NCI-H146 treated with DMSO at 0.1 percent for 48 hours (cell line): Measurements from ENCODE around the gene CCDC71.

ENCODE experiments used
- DNase-seq: peaks from one replicate; lab custom pipeline; 2025; ENCODE audit not compliant: unreplicated experiment; lab: John Stamatoyannopoulos, UW

Gene CCDC71

GRCh38 chr3:49132437-49133225, 33.5 kb downstream of the CCDC71 start, which contains the start of gene LAMB2:
Gene LAMB2, minus strand, starts transcription at chr3:49133050. Its CDS starts 183 bp downstream, at chr3:49132867.
- DNase-seq = peak; percentile 9

GRCh38 chr3:49132073-49132436, 34.1 kb downstream of the CCDC71 start:
- DNase-seq = no peak

GRCh38 chr3:49131576-49131975, 34.6 kb downstream of the CCDC71 start:
- DNase-seq = no peak

GRCh38 chr3:49131040-49131439, 35.1 kb downstream of the CCDC71 start:
- DNase-seq = no peak

GRCh38 chr3:49124991-49125670, 41.0 kb downstream of the CCDC71 start:
- no peak for DNase-seq

- no peak for DNase-seq
Measured at GRCh38 chr3:49124203-49124602, 41.9 kb downstream of the CCDC71 start.

GRCh38 chr3:49123687-49124086, 42.4 kb downstream of the CCDC71 start:
- DNase-seq = no peak

GRCh38 chr3:49122886-49123545, 43.1 kb downstream of the CCDC71 start:
- no peak for DNase-seq

- DNase-seq = no peak
Measured at GRCh38 chr3:49122451-49122850, 43.7 kb downstream of the CCDC71 start.

GRCh38 chr3:49122022-49122421, 44.1 kb downstream of the CCDC71 start:
- DNase-seq = no peak

- DNase-seq = no peak
Measured at GRCh38 chr3:49121132-49121736, 44.9 kb downstream of the CCDC71 start.

GRCh38 chr3:49120438-49121131, 45.5 kb downstream of the CCDC71 start, which contains the start of gene USP19:
Gene USP19, minus strand, starts transcription at chr3:49120823. Its CDS starts 1,678 bp downstream, at chr3:49119145.
- peak; percentile 38 for DNase-seq

GRCh38 chr3:49120096-49120437, 46.1 kb downstream of the CCDC71 start:
- no peak for DNase-seq

GRCh38 chr3:49119439-49119838, 46.7 kb downstream of the CCDC71 start:
- DNase-seq = no peak

GRCh38 chr3:49119036-49119435, 47.1 kb downstream of the CCDC71 start:
- DNase-seq = no peak
